Measurements from ENCODE around the gene ATP2B2. TPM values are rescaled to one million over a fixed set of nuclear protein-coding genes. Genes with fewer than 3 reads are reported as not detected.

ATP2B2 gene
- total and polyA plus RNA-seq, 2 experiments from 2014 or later: 0.42 to 0.63 TPM

- TF ChIP-seq ZNF462 (CRISPR knock-in tag; IDR thresholded peaks at IDR 0.05): no peak
- TF ChIP-seq CTCF (conservative IDR thresholded peaks at IDR 0.05; ENCODE audit: low read depth in 2 of 2): no peak
- TF ChIP-seq ZNF331 (CRISPR knock-in tag; IDR thresholded peaks at IDR 0.05; ENCODE audit: low read depth): no peak
- TF ChIP-seq NANOG (IDR thresholded peaks at IDR 0.05; ENCODE audit: borderline replicate concordance): no peak
- no peak for TF ChIP-seq ETS1 (IDR thresholded peaks at IDR 0.05)
Measured at GRCh38 chr3:10447110-10447509, 58.3 kb downstream of the ATP2B2 start (continued).

- no peak overlapping the region for H3K4me3 ChIP-seq
- TF ChIP-seq EZH2 (IDR thresholded peaks at IDR 0.05; ENCODE audit: low read depth, unreplicated experiment) (no peak), CREB1 (CRISPR knock-in tag; IDR thresholded peaks at IDR 0.05; ENCODE audit: low read depth) (no peak), ZNF331 (CRISPR knock-in tag; IDR thresholded peaks at IDR 0.05; ENCODE audit: low read depth) (no peak), REST (IDR thresholded peaks at IDR 0.05; ENCODE audit: unreplicated experiment) (no peak), NANOG (IDR thresholded peaks at IDR 0.05; ENCODE audit: borderline replicate concordance) (no peak)
- H3F3A ChIP-seq (replicated peaks; ENCODE audit: low read depth): no peaks in the 10 kb centered on the region
- Mint-ChIP-seq H3K27ac (no peak overlapping the region), H3K36me3 (ENCODE audit: low read depth) (no peaks in the 10 kb centered on the region), H3K4me3 (no peak overlapping the region), H3K4me1 (peaks cover 7% of the 10 kb centered on the region), H3K27me3 (ENCODE audit: insufficient read depth, low read depth, poor library complexity) (peaks cover 6% of the 10 kb centered on the region), H3K9me3 (no peaks in the 10 kb centered on the region)
- no peak overlapping the region for H3K27ac ChIP-seq (ENCODE audit: low read depth)
- H3K4me2 ChIP-seq: no peak overlapping the region
- H4K20me1 ChIP-seq (replicated peaks; ENCODE audit: insufficient read depth): no peaks in the 10 kb centered on the region
- DNase-seq (ENCODE audit: low spot score) (no peak), ATAC-seq (no peak)
- no peak overlapping the region for H2AFZ ChIP-seq
- no peaks in the 10 kb centered on the region; the same call in 1 of the 2 replicates for H3K4me1 ChIP-seq (ENCODE audit: insufficient read depth)
- H3K9me2 ChIP-seq (ENCODE audit: insufficient read depth): no peaks in the 10 kb centered on the region
- no peaks in the 10 kb centered on the region for H3K27me3 ChIP-seq (ENCODE audit: insufficient read depth)
- no peaks in the 10 kb centered on the region for H3K36me3 ChIP-seq (ENCODE audit: insufficient read depth)
- H3K79me2 ChIP-seq (replicated peaks; ENCODE audit: insufficient read depth): no peaks in the 10 kb centered on the region
Measured at GRCh38 chr3:10445561-10446175, 59.7 kb downstream of the ATP2B2 start.

Measured in GM23338 (cell line).